NCI-H2227 treated with DMSO at 0.1 percent for 48 hours (cell line): Measurements from ENCODE around the gene PIM1.
A peak's percentile ranks its signal among the peaks of the same experiment; 100 is the strongest.
"Not testable (repeated sequence)": the region's sequence is repeated elsewhere in the genome, so short reads cannot be mapped to it uniquely, and the experiment has no call there.

Experiments
- DNase-seq: peaks from one replicate; lab custom pipeline; 2025; lab: John Stamatoyannopoulos, UW

PIM1 gene

DNA sequence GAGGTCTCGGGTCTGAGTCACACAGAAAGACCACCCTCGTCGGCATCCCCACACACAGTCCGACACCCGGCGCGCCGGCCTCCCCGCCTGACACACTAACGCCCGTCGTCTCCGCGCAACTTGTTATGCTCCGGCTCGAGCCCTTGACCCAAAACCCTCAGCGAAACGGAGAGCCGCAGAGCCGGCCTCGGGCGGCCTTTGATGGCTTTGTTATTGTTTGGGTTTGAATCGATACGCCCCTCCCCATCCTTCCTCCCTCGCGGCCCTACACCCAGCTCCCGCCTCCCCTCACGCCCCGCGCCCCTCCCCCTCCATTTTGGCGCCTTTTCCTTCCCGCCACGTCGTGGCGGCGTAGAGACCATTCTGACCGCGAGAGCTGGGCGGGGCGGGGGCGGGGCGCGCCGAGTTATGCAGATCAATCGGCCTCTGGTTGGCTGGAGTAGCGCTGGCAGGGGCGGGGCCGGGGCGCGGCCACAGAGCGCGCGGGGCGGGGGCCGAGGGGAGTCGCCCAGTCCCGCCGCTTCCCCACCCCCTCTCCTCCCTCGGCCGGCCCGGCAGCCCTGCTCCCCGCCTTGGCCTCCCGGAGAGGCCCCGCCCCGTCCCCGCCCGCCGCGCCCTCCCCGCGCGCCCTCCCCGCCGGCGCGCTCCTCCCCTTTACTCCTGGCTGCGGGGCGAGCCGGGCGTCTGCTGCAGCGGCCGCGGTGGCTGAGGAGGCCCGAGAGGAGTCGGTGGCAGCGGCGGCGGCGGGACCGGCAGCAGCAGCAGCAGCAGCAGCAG, at the start of gene PIM1:
Gene PIM1, plus strand, starts transcription at position 657 of the 777 bp plus-strand sequence. CDS start 424 bp downstream, outside the sequence.
- DNase-seq: peak; percentile 98

GRCh38 chr6:37121556-37121955, 48.4 kb upstream of the PIM1 start:
- DNase-seq: no peak

GRCh38 chr6:37122861-37123260, 47.1 kb upstream of the PIM1 start:
- no peak for DNase-seq

DNA sequence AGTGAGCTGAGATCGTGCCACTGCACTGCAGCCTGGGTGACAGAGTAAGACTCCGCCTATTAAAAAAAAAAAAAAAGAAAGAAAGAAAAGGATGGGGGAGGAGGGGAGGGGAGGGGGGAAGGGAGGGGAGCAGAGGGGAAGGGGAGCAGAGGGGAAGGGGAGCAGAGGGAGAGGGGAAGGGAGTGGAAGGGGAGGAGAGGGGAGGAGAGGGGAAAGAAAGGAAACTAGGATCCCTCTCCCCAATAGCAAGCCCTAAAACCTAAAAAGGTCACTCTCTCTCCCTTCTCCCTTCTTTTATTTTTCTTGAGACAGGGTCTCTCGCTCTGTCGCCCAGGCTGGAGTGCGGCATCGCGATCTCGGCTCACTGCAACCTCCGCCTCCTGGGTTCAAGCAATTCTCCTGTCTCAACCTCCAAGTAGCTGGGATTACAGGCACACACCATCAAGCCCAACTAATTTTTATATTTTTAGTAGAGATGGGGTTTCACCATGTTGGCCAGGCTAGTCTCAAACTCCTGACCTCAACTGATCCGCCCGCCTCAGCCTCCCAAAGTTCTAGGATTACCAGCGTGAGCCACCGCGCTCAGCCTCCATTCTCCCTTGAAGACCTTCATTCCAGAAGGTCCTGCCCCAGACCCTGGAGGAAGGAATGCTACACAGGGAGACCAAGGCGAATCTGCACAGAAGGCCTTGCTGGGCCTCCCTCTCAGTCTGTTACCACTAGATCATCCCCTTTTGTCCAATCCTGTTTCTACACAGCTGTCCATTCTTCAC, 45.8 kb upstream of the PIM1 start:
- no peak for DNase-seq

DNA sequence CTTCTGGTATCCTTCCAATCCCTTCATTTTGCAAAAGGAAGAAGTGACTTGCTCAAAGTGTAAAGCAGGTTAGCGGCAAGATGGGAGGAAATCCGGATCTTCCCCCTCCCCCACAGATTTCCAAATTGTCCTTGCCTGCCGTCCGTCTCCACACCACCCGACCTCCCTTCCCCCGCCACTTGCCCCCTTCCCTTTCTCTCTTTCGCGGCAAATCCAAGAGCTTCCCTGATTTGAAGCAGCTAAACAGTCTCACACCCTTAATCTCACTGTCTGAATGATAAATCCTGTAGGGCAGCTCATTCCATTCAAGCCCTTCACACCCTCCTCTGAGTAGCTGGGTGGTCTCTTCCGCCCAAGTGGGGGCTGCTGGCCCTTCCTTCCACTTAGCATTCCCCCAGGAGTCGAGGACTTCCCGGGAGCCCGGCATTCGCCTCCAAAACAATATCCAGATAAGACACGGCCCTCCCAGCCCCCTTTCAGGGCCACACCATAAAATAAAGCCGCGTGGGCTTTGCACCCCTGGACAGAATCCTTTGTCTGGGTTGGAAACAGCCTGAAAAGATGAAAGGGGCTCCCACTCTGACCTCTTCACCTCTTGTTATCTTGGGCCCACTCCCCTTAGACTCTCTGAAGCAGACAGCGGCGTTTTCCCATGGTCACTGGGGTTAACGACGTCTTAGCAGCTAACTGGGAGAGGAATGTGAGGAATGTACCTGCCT, 44.0 kb upstream of the PIM1 start:
- peak; percentile 5 for DNase-seq

GRCh38 chr6:37126493-37126958, 43.4 kb upstream of the PIM1 start:
- DNase-seq: no peak

DNA sequence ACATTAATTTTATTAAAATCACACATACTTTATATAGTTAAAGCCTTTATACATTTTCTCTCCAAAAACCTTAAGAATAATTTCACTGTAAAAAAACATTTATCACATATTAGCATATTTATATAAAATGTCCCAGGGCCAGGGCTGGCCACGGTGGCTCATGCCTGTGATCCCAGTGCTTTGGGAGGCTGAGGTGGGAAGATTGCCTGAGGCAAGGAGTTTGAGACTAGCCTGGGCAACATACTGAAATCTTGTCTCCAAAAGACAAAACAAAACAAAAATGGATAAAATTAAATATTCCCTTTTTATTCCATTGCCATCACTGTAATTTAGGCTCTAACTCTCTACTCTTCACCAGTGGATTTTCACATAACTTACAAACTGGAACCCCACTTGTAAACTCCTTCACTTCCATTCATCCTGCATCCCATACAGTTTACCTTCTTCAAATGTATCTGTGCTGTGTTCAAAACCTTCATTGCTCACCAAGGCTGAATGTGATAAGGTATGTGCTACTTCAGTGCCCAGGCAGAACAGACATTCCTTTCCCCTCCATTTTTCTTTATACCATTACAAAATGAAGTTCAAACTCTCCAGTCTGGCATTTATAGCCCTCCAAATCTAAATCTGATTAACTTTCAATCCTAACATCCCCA, 42.9 kb upstream of the PIM1 start:
- DNase-seq: no peak

DNA sequence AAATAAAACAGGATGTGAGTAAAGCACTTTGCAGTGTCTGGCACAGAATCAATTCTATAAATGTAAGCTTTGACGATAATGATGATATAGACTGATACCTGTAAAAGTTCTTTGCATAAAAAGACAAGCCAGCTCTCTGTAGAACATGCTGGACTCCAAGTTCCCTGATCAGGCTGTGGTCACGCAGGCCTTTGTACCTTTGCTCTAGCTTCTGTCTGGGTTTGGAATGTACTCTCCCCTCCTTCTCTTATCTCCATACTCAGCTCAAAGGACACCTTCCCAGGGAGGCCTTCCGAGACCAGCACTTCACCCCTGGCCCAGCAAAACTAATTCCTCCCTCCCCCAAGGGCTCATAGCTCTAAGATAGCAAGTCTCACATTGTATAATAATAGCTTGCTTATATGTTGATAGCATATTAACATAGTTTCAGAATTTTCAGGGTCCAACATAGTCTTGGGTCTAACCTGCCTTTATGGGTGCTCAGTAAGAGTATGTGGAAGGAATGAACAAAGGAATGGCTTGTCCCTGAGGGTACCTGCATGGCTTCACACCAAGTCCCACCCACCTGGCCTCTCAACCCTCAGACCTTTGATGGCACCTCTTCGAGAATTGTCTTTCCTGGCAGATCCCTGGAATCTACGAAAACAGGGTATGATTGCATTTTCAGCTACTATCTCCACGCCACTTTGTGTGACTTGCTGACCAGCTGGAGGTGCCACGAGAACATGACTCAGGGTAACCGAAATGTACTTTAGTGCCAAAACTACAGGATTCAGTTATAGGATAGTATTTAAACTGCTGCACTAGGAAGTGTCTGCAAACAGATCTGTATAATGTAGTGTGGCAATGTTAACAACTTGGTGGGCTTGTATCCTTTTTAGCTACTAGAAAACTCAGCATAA, 41.7 kb upstream of the PIM1 start:
- no peak for DNase-seq

DNA sequence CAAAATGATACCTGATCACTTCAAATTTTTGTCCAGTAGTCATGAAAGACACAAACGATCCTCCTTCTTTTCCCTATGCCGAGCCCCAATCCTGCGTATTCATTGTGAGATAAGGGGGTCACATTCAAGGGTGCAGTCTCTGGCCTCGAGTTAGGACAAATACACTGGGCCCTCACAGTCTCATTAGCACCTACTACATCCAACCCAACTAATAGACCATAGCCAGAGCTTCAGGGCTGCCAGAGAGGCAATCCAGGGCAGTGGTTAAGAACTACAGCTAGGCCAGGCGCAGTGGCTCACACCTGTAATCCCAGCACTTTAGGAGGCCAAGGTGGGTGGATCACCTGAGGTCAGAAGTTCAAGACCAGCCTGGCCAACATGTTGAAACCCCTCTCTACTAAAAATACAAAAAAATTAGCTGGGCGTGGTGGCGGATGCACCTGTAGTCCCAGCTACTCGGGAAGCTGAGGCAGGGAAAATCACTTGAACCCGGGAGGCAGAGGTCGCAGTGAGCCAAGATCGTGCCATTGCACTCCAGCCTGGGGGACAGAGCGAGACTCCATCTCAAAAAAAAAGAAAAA, 41.0 kb upstream of the PIM1 start:
- DNase-seq: not testable (repeated sequence)

DNA sequence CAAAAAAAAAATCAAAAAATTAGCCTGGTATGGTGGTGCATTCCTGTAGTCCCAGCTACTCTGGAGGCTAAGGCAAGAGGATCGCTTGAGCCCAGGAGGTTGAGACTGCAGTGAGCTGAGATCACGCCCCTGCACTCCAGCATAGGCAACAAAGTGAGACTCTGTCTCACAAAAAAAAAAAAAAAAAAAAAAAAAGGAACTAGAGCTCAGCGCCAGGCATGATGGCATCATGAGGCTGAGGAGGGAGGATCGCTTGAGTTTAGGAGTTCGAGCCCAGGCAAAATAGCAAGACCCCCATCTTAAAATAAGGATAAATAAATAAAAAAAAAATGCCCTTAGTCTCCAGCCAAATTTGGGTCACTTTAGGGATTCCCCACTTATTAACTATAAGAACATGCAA, 40.4 kb upstream of the PIM1 start:
- no peak for DNase-seq

- DNase-seq: no peak
Observed at GRCh38 chr6:37130704-37131103, 39.2 kb upstream of the PIM1 start.

DNA sequence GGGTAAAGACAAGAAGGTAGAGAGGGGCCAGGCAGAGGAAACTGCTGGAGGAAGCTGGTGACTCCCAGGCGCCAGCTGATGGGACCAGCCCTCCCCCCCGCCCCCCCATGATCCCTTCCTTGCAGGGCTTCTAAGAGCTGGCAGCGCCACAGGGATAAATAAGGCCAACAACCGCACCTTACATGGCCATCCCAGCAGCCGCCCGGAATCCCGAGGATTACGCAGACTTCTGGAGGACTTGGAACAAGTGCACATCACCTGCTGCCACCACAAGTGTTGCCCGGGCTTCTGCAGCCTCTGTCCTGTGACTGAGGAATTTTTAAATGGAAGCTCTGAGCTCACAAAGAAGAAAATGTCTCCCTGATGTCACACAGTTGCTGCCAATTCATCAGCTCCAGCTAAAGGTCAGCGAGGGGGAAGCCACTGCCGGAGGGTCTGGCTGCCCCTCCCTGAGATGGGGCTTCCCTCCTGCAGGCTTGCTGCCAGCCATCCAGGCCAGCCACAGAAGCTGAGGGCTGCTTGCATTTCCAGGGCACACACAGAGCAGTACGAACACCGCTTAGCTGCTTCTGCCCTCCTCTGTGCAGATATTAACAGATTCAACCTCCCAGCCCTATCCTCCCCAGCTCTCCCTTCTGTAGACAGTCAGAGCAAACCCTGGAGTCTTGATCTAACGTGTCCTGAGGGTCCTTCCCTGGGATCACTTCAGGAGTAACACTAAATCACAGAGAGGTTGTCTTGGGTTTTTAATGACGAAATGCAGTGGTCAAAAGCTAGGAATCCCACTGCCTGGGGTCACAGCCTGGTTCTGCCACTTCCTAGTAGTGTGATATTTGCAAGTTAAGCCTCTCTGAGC, 38.6 kb upstream of the PIM1 start:
- peak; percentile 54 for DNase-seq

- DNase-seq: no peak
Observed at GRCh38 chr6:37131960-37132253, 38.0 kb upstream of the PIM1 start.

DNA sequence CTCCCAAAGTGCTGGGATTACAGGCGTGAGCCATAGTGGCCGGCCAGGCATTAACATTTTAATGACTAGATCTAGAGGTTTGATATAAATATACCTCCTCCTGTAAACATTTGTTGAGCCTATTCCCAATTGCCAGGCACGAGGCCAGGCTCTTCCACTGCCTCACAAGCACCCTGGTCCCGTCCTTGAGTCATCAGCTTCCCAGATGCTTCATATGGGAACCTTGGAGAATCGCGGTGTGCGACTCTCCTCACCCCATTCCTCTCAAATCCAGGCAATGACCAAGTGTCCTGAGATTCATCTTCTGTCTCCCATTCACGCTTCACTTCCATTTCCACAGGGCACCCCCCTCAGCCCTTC, 35.9 kb upstream of the PIM1 start:
- no peak for DNase-seq

DNA sequence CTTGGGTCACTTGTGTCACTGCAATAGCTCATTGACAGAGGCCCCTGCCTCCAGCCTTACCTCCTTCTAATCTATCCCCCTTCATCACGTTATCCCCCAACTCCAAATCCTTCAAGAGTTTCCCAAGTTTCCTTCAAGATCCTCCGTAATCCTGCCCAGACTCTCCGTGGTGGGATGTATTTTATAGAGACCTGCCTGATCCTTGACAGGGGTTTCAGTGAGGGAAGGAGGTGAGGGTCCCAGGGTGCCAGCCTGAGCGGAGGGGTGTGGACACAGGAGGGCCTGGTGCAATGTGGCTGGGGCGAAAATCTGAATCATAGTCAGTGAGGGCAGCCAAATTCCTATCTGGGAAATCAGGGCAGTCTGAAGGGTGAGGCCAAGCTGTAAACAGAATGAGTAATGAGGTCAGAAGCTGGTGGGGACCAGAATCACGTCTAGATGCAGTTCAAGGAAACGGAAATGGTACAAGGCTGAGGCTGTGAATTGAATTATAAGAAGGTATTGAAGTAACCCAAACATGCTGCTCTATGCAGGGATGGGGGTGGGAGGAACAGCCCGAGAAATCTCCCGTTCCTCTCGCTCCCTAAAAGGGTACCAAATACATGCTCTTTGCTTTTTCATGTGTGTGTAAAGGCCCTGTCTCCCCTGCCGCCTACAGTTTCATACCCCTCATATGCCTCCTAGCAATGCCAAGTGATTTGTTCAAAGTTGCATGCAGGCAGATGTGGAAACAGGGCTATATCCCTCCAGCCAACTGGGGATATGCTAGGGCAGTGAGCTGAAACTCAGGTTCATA, 35.4 kb upstream of the PIM1 start:
- no peak for DNase-seq

- DNase-seq: no peak
Observed at GRCh38 chr6:37135835-37136694, 33.9 kb upstream of the PIM1 start.

DNA sequence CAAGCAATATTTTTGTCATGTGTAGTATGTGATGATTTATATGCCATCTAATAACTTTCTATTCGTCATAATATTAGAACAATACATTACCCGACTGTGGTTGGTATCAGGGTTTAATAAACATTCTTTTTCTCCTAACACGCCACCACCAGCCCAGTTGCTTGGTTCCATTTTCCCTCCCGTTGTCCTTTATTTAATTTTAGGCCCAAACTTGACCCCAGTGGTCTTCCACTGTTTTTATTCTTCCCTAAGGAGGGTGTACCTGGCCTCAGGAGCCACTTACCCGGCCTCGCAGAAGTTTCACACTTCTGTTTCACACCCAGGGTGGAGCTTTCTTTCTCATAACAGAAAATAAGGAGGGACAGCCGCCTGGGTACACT, 33.1 kb upstream of the PIM1 start:
- DNase-seq: no peak
